Heart left ventricle (tissue), 16 donors: ENCODE results near the gene KREMEN1. TPM values are rescaled to one million over a fixed set of nuclear protein-coding genes. Genes with fewer than 3 reads are reported as not detected.

Experiments
- ATAC-seq, 4 donors: fragments of 200-7000 bp; cut with Tn5 transposase; one replicate each; pipeline ENCODE4 v1.9.1; 2020 to 2022; ENCODE audit warnings: moderate library complexity in 4 of 4, mild to moderate bottlenecking in 3 of 4, moderate number of reproducible peaks in 1 of 4
- DNase-seq, 5 donors: peaks; one replicate each; pipeline ENCODE4 v3.0.0-alpha.2; 2020
- H3K27ac ChIP-seq, 12 donors: fragments of 200-600 bp; sonication (generic) in 4 of 12; one replicate each; pipeline versions ENCODE4 v1.5.0 to v1.8.0; 2016 to 2022; ENCODE audit warnings: mild to moderate bottlenecking in 2 of 12
- H3K27me3 ChIP-seq, 9 donors: fragments of 200-600 bp; sonication (generic) in 2 of 9; one replicate each; pipeline versions ENCODE4 v1.5.1 to v1.8.0; 2016 to 2022; ENCODE audit warnings: mild to moderate bottlenecking in 3 of 9
- H3K36me3 ChIP-seq, 9 donors: fragments of 200-600 bp; sonication (generic) in 2 of 9; one replicate each; pipeline versions ENCODE4 v1.5.0 to v1.8.0; 2018 to 2022; ENCODE audit warnings: mild to moderate bottlenecking in 2 of 9
- H3K4me1 ChIP-seq, 12 donors: fragments of 200-600 bp; sonication (generic) in 4 of 12; one replicate each; pipeline versions ENCODE4 v1.5.0 to v1.8.0; 2016 to 2022; ENCODE audit warnings: mild to moderate bottlenecking in 3 of 12
- H3K4me3 ChIP-seq, 12 donors: fragments of 200-600 bp; sonication (generic) in 4 of 12; one replicate each; pipeline versions ENCODE4 v1.5.0 to v1.8.0; 2017 to 2022; ENCODE audit warnings: mild to moderate bottlenecking in 9 of 12, moderate library complexity in 4 of 12
- H3K9me3 ChIP-seq, 12 donors: fragments of 200-600 bp; sonication (generic) in 4 of 12; one replicate each; pipeline versions ENCODE4 v1.5.0 to v1.8.0; 2016 to 2022; ENCODE audit warnings: mild to moderate bottlenecking in 1 of 12
- POLR2A ChIP-seq, 2 donors: fragments of 450-650 bp; IDR thresholded peaks; one replicate each; pipeline ENCODE4 v1.6.1; 2017; ENCODE audit warnings: antibody characterized with exemption in 2 of 2, mild to moderate bottlenecking in 2 of 2, moderate library complexity in 2 of 2
- WGBS, 4 donors: extraction: QIAGEN DNeasy Blood & Tissue Kit in 2 of 4; methylation state at CpG; one replicate each; pipeline versions ENCODE4 v1.1.5 to v1.1.7; 2013 to 2018; 5-methylcytosine and 5-hydroxymethylcytosine counted together
- intact Hi-C, 10 donors: fragments of 100-400 bp; cut with DNase I; formaldehyde crosslinking; loops; one replicate each; pipeline versions ENCODE4 v1.11.1 to v1.14.2; 2022
- polyA plus RNA-seq, 2 donors: library from polyadenylated mRNA; stranded (reverse); fragments of 200-250 nt; gene quantifications; one replicate each; pipeline ENCODE4 v1.2.3, GENCODE V29; 2013
- total RNA-seq, 9 donors: library from RNA; depleted of rRNA in 2 of 9; stranded (reverse); fragments of >200 nt in 2 of 9; fragmentation: NEBNext Ultra II Directional in 3 of 9; extraction: Animal tissue kit (Norgen Biotek cat#: 25700) in 3 of 9; gene quantifications; one replicate each; pipeline versions ENCODE4 v1.1.0 to v1.2.4, GENCODE V29; 2016 to 2023
- TF ChIP-seq, protein P1 (sequence below), 12 donors: fragments of 200-600 bp; sonication (generic) in 4 of 12; IDR thresholded peaks; one replicate each; pipeline versions ENCODE4 v1.5.0 to v1.8.0; 2018 to 2022; ENCODE audit warnings: antibody characterized with exemption in 12 of 12, mild to moderate bottlenecking in 5 of 12
- donor health status: ischemic (EF 13 %, LVEDD 7.1; RV severe dilation, severe dysfunction).
- donor health status: healthy with polysubstance abuse.
- donor health status: DM: no; HTN: yes; CAD: no.
- donor health status: DM: no; HTN: no; CAD: no.
- donor health status: ischemic (EF 25% LVEDD 6.9; RV normal size, moderate dysfunction).
- donor health status: ischemic (EF 25% LVEDD 5.7; RV mildly dilated, moderate dysfunction).
- donor health status: healthy.
- donor health status: DM: yes; HTN: yes; CAD: no.
- donor health status: ischemic (EF 35%, LVEDD 5.7; RV mildly dilated, moderate dysfunction).
- donor health status: nonischemic (EF 11% LVEDD 7.7; RV severe dilation, severe dysfunction).
- donor health status: DM: yes; HTN: yes; CAD: no.
- donor health status: PGD.
- donor health status: ischemic (EF 29% LVEDD 5.4; RV normal size, mild dysfunction).
- donor health status: nonischemic (EF 23%, LVEDD 6.1; RV moderate dilation, normal function).

Gene KREMEN1
- total and polyA plus RNA-seq, 11 donors: 24.3 to 67.8 (median 36.4) TPM

DNA sequence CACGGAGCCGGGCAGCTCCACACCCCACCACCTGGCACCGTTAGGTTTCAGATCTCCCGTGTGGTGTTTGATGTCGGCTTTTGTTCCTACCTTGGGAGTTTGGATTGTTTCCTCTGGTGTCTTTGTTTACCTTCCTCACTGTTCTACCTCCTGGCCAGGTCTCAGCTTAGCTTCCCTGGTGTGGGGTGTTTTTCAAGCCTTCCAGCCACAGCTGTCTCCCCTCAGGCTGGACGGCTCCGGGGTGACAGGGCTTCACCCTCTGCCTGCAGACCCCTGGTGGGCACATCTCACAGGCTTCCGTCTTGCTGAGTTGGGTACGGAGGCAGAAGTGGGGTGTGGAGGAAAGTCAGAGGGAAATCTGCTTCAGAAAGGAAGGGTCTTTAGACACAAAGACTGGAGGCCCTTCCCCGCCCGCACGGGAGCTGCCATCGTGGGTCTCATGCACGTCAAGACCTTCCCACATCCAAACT lies 73.3 kb downstream of the KREMEN1 start:
- no peak overlapping the region for H3K27ac ChIP-seq
- H3K9me3 ChIP-seq: no peaks in the 10 kb centered on the region
- no peak for ATAC-seq
- DNase-seq: no peak
- H3K4me1 ChIP-seq: peaks cover 0 to 32% (median 8%) of the 10 kb centered on the region in 12 donors
- intact Hi-C loops: loop anchor here in 2 of 10 donors (5.0 to 10.0 kb wide), 2 partner anchors 74 to 101 kb away; partner anchors contain the start of gene KREMEN1 (in 1 of the 2)
- WGBS, 4 donors: 82 to 86% (median 85%) methylated on average over 14 of the region's 14 CpGs
- H3K36me3 ChIP-seq: peaks cover 0 to 38% (median 20%) of the 10 kb centered on the region in 9 donors
- H3K27me3 ChIP-seq: no peaks in the 10 kb centered on the region
- TF ChIP-seq, protein P1, sequence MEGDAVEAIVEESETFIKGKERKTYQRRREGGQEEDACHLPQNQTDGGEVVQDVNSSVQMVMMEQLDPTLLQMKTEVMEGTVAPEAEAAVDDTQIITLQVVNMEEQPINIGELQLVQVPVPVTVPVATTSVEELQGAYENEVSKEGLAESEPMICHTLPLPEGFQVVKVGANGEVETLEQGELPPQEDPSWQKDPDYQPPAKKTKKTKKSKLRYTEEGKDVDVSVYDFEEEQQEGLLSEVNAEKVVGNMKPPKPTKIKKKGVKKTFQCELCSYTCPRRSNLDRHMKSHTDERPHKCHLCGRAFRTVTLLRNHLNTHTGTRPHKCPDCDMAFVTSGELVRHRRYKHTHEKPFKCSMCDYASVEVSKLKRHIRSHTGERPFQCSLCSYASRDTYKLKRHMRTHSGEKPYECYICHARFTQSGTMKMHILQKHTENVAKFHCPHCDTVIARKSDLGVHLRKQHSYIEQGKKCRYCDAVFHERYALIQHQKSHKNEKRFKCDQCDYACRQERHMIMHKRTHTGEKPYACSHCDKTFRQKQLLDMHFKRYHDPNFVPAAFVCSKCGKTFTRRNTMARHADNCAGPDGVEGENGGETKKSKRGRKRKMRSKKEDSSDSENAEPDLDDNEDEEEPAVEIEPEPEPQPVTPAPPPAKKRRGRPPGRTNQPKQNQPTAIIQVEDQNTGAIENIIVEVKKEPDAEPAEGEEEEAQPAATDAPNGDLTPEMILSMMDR (IDR thresholded peaks at IDR 0.05): no peak
- TF ChIP-seq POLR2A (IDR thresholded peaks at IDR 0.05): no peak
- H3K4me3 ChIP-seq: no peak overlapping the region

DNA sequence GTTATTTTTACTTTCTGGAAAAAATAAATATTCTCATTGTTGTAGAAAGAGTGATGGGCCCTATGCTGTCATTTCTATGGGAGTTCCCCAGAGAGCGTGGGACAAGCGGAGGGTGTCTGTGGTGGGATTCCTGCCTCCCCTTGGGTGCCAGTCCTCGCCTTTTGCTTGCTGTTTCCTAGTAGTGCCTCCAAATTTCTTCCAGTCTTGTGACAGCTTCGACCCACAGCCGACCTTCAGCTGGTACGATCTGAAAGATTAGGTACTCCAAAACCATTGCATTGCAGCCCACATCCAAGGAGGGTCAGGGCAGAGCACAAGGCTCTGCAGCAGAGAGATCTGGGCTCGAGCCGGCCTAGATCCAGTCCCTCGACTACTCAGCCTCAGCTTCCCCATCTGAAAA lies 73.9 kb downstream of the KREMEN1 start:
- H3K27ac ChIP-seq: no peak overlapping the region
- 76 to 86% (median 84%) methylated on average over 6 to 9 of the region's 9 CpGs for WGBS, 4 donors
- H3K4me3 ChIP-seq: no peak overlapping the region
- ATAC-seq (no peak), DNase-seq (no peak)
- intact Hi-C loops: loop anchor here in 2 of 10 donors (5.0 to 10.0 kb wide), 2 partner anchors 74 to 102 kb away; partner anchors contain the start of gene KREMEN1 (in 1 of the 2)
- no peaks in the 10 kb centered on the region for H3K9me3 ChIP-seq
- no peaks in the 10 kb centered on the region for H3K27me3 ChIP-seq
- peaks cover 0 to 32% (median 14%) of the 10 kb centered on the region in 9 donors for H3K36me3 ChIP-seq
- TF ChIP-seq, protein P1 (IDR thresholded peaks at IDR 0.05): no peak
- TF ChIP-seq POLR2A (IDR thresholded peaks at IDR 0.05): no peak
- H3K4me1 ChIP-seq: peaks cover 0 to 32% (median 8%) of the 10 kb centered on the region in 12 donors

DNA sequence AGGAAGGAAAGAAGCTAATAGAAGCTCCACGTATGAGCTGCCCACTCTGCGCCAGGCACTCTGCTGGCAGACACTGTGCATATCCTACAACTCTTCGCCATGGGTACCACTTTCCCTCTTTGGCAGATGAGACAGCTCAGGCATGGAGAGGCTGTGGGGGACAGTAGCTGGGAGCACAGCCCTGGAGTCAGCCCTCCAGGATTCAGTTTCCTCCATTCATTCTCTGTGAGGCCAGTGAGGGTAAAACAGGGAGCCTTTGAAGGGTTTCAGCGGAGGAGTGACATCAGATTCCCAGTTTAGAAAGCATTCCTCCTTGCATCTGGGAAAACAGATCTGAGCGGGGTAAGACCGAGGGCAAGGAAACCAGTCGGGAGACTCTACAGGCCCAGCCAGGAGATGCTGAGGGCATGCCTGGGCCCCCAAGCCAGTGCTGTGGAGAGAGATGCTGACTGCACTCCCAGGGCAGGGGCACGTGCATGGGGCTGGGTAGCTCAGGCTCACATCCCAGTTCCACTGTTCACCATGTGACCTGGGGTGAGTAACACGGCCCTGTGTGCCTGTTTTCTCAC lies 74.6 kb downstream of the KREMEN1 start:
- Histone ChIP-seq H3K27me3 (no peaks in the 10 kb centered on the region), H3K4me3 (no peak overlapping the region), H3K4me1 (peaks cover 0 to 32% (median 11%) of the 10 kb centered on the region in 12 donors), H3K36me3 (peaks cover 0 to 25% (median 8%) of the 10 kb centered on the region in 9 donors), H3K27ac (no peak overlapping the region), H3K9me3 (no peaks in the 10 kb centered on the region)
- intact Hi-C loops: loop anchor here in 2 of 10 donors (5.0 to 10.0 kb wide), 2 partner anchors 75 to 103 kb away; partner anchors contain the start of gene KREMEN1 (in 1 of the 2)
- DNase-seq (no peak), ATAC-seq (peak in 2 of 4 donors; percentile 4 to 33)
- WGBS, 4 donors: 59 to 69% (median 64%) methylated on average over 8 to 9 of the region's 9 CpGs
- no peak for TF ChIP-seq POLR2A (IDR thresholded peaks at IDR 0.05)
- TF ChIP-seq, protein P1 (IDR thresholded peaks at IDR 0.05): no peak

DNA sequence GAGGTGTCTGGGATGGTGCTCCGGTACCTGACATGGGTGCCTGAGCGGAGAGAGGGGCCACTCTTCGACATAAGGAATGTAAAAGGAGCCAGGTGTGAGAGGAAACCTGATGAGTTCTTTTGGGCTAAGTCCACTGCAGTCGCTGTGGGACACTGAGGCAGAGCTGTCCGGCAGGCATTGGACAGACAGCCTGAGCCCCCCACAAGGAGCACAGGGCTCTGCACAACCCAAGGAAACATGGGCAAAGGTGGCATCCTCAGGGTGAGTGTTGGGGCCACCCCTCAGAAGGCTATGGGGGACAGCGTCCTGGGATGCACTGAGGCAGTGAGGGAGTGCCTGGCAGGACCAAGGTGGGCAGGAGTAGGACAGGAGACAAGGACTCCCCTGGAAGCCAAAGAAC lies 75.2 kb downstream of the KREMEN1 start:
- peaks cover 0 to 20% (median 2%) of the 10 kb centered on the region in 9 donors for H3K36me3 ChIP-seq
- no peak for DNase-seq
- 78 to 97% (median 83%) methylated on average over 6 of the region's 6 CpGs for WGBS, 4 donors
- no peak overlapping the region for H3K27ac ChIP-seq
- no peak for ATAC-seq
- H3K4me1 ChIP-seq: peaks cover 0 to 36% (median 11%) of the 10 kb centered on the region in 12 donors
- TF ChIP-seq POLR2A (IDR thresholded peaks at IDR 0.05): no peak
- TF ChIP-seq, protein P1 (IDR thresholded peaks at IDR 0.05): no peak
- intact Hi-C loops: loop anchor here in 2 of 10 donors (5.0 to 10.0 kb wide), 2 partner anchors 76 to 103 kb away; partner anchors contain the start of gene KREMEN1 (in 1 of the 2)
- H3K9me3 ChIP-seq: no peaks in the 10 kb centered on the region
- no peak overlapping the region for H3K4me3 ChIP-seq
- no peaks in the 10 kb centered on the region for H3K27me3 ChIP-seq
